ENCODE measurements around the gene TXLNB. TPM values are rescaled to one million over a fixed set of nuclear protein-coding genes. Genes with fewer than 3 reads are reported as not detected.

The TXLNB gene
- total RNA-seq, 1 experiment from 2014 or later: 0.22 TPM

DNA sequence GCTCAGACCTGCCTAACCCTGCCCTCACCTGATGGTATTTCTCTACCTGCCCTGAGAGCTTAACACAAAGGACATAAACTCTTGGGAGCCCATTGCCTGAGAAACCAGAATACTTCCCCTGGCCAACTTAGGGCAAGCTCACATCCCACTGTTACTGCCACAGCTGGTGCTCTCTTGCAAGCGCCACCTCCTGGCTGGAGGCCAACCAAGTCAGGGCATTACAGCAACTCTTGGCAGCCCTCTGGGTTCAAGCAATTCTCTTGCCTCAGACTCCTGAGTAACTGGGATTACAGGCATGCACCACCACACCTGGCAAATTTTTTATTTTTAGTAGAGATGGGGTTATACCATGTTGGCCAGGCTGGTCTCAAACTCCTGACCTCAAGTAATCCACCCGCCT, 86.8 kb downstream of the TXLNB start:
- H3K79me2 ChIP-seq (ENCODE audit: low read length): no peaks in the 10 kb centered on the region
- H3F3A ChIP-seq (ENCODE audit: low read length, unreplicated experiment): no peaks in the 10 kb centered on the region
- ATAC-seq (no peak), DNase-seq (no peak)
- no peaks in the 10 kb centered on the region for H3K9me2 ChIP-seq (replicated peaks; ENCODE audit: low read length)
- POLR2A ChIA-PET (ENCODE audit: unreplicated experiment): no interaction called here
- no peak overlapping the region for H3K27ac ChIP-seq (ENCODE audit: low read length)
- H3K4me3 ChIP-seq (ENCODE audit: low read length): no peak overlapping the region
- CTCF ChIA-PET: no interaction called here
- no peaks in the 10 kb centered on the region for H3K36me3 ChIP-seq (ENCODE audit: low read depth, low read length)
- H3K9ac ChIP-seq (ENCODE audit: low read length): no peak overlapping the region
- TF ChIP-seq EZH2phosphoT487 (IDR thresholded peaks at IDR 0.05; ENCODE audit: borderline replicate concordance, low read length) (no peak), EZH2 (IDR thresholded peaks at IDR 0.05; ENCODE audit: low read length, unreplicated experiment) (no peak)
- TF ChIP-seq, protein P1, sequence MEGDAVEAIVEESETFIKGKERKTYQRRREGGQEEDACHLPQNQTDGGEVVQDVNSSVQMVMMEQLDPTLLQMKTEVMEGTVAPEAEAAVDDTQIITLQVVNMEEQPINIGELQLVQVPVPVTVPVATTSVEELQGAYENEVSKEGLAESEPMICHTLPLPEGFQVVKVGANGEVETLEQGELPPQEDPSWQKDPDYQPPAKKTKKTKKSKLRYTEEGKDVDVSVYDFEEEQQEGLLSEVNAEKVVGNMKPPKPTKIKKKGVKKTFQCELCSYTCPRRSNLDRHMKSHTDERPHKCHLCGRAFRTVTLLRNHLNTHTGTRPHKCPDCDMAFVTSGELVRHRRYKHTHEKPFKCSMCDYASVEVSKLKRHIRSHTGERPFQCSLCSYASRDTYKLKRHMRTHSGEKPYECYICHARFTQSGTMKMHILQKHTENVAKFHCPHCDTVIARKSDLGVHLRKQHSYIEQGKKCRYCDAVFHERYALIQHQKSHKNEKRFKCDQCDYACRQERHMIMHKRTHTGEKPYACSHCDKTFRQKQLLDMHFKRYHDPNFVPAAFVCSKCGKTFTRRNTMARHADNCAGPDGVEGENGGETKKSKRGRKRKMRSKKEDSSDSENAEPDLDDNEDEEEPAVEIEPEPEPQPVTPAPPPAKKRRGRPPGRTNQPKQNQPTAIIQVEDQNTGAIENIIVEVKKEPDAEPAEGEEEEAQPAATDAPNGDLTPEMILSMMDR (conservative IDR thresholded peaks at IDR 0.05; ENCODE audit: low read depth, low read length): no peak
- H3K9me3 ChIP-seq (ENCODE audit: low read length): no peaks in the 10 kb centered on the region
- no peaks in the 10 kb centered on the region for H4K20me1 ChIP-seq (ENCODE audit: low read length)
- no peak overlapping the region for H2AFZ ChIP-seq (ENCODE audit: low read length)
- intact Hi-C loops (cut with micrococcal nuclease): no loop called here
- H3K4me2 ChIP-seq (ENCODE audit: low read length): no peak overlapping the region
- H3K4me1 ChIP-seq (ENCODE audit: insufficient read depth, low read length): no peaks in the 10 kb centered on the region
- no peaks in the 10 kb centered on the region for H3K27me3 ChIP-seq (ENCODE audit: low read length)
- no TSS peak for BruUV-seq (replicated peaks)

DNA sequence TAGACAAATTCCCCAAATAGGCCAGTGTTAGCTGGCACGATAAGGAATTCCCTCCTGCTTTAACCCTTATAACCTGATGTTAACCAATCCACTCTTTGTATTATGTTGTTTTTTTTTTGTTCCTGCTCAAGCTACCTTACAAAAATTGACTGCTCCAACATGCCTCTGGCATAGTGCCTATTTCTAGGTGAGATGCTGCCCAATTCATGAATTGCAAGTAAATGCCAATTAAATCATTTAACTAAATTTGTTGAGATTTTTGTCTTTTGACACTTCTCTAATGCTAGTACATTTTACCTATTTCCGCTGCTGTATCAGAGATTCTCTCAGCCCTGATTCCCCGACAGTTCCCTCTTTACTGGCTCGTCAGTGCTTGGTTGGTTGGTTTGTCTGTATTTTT, 90.4 kb downstream of the TXLNB start:
- no peaks in the 10 kb centered on the region for H3K27me3 ChIP-seq (ENCODE audit: low read length)
- H3K4me1 ChIP-seq (ENCODE audit: insufficient read depth, low read length): no peaks in the 10 kb centered on the region
- ChIA-PET CTCF (no interaction called here), POLR2A (ENCODE audit: unreplicated experiment) (no interaction called here)
- no peaks in the 10 kb centered on the region for H3K9me3 ChIP-seq (ENCODE audit: low read length)
- no peaks in the 10 kb centered on the region for H3K9me2 ChIP-seq (replicated peaks; ENCODE audit: low read length)
- TF ChIP-seq, protein P1 (conservative IDR thresholded peaks at IDR 0.05; ENCODE audit: low read depth, low read length): no peak
- no peaks in the 10 kb centered on the region for H4K20me1 ChIP-seq (ENCODE audit: low read length)
- H3K36me3 ChIP-seq (ENCODE audit: low read depth, low read length): no peaks in the 10 kb centered on the region
- H2AFZ ChIP-seq (ENCODE audit: low read length): no peak overlapping the region
- H3K4me2 ChIP-seq (ENCODE audit: low read length): no peak overlapping the region
- intact Hi-C loops (cut with micrococcal nuclease): no loop called here
- no TSS peak for BruUV-seq (replicated peaks)
- H3K9ac ChIP-seq (ENCODE audit: low read length): no peak overlapping the region
- no peak overlapping the region for H3K27ac ChIP-seq (ENCODE audit: low read length)
- ATAC-seq (no peak), DNase-seq (no peak)
- no peaks in the 10 kb centered on the region for H3K79me2 ChIP-seq (ENCODE audit: low read length)
- no peak overlapping the region for H3K4me3 ChIP-seq (ENCODE audit: low read length)
- no peaks in the 10 kb centered on the region for H3F3A ChIP-seq (ENCODE audit: low read length, unreplicated experiment)

DNA sequence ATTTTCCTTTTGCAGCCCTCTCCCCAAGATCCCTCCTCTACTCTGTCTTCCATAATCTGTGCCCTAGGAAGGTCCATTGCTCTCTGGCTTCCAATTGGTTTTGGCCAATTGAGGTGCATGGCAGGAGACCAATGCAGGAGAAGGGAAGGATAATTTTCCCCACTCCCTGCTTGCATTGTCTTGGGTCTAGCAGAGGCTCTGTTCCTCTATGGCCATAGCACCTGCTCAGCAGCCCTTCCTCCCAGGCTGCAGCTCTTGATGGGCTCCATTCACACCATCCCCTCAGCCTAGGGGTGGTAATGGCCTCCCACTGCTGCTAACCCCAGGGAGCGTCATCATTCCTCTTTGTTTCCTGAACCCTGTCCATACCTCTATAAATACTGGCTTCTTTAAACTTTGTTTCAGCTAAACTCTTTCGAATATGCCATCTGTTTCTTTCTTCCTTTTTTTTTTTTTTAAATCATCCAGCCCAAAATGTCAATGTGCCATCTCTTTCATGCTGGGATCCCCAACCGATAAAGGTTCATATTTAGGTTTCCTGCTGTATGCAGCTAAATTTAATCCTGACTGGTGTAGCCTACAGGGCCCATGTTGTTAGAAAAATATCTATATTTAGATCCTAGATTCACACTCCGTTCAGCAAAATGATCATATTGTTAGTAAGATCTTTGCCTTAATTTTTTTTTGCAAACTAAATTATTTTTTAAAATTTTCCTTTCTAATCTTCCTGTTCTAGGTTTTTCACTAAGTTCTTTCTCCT, 93.1 kb downstream of the TXLNB start:
- TF ChIP-seq EZH2phosphoT487 (IDR thresholded peaks at IDR 0.05; ENCODE audit: borderline replicate concordance, low read length) (no peak), EZH2 (IDR thresholded peaks at IDR 0.05; ENCODE audit: low read length, unreplicated experiment) (no peak)
- TF ChIP-seq, protein P1 (conservative IDR thresholded peaks at IDR 0.05; ENCODE audit: low read depth, low read length): no peak
- Histone ChIP-seq H3K79me2 (ENCODE audit: low read length) (no peaks in the 10 kb centered on the region), H3F3A (ENCODE audit: low read length, unreplicated experiment) (no peaks in the 10 kb centered on the region), H2AFZ (ENCODE audit: low read length) (no peak overlapping the region), H3K9ac (ENCODE audit: low read length) (no peak overlapping the region), H3K4me1 (ENCODE audit: insufficient read depth, low read length) (no peaks in the 10 kb centered on the region), H3K4me3 (ENCODE audit: low read length) (no peak overlapping the region), H3K27me3 (ENCODE audit: low read length) (no peaks in the 10 kb centered on the region), H3K9me3 (ENCODE audit: low read length) (no peaks in the 10 kb centered on the region), H3K36me3 (ENCODE audit: low read depth, low read length) (no peaks in the 10 kb centered on the region), H4K20me1 (ENCODE audit: low read length) (no peaks in the 10 kb centered on the region), H3K9me2 (replicated peaks; ENCODE audit: low read length) (no peaks in the 10 kb centered on the region), H3K27ac (ENCODE audit: low read length) (no peak overlapping the region), H3K4me2 (ENCODE audit: low read length) (no peak overlapping the region)
- intact Hi-C loops (cut with micrococcal nuclease): no loop called here
- POLR2A ChIA-PET (ENCODE audit: unreplicated experiment): no interaction called here
- BruUV-seq (replicated peaks): no TSS peak
- no peak for DNase-seq
- CTCF ChIA-PET: no interaction called here
- ATAC-seq: no peak

Data from PC-3 (cell line).